GM19099 (cell line): Measurements from ENCODE around the gene TNNT1.

ENCODE experiments used
- POLR2A ChIP-seq: IDR thresholded peaks from 3 replicates; pipeline ENCODE4 v1.6.1; 2011; ENCODE audit warnings: low read depth; ENCODE audit not compliant: insufficient read length; ENCODE audit errors: extremely low read depth

Gene TNNT1

DNA sequence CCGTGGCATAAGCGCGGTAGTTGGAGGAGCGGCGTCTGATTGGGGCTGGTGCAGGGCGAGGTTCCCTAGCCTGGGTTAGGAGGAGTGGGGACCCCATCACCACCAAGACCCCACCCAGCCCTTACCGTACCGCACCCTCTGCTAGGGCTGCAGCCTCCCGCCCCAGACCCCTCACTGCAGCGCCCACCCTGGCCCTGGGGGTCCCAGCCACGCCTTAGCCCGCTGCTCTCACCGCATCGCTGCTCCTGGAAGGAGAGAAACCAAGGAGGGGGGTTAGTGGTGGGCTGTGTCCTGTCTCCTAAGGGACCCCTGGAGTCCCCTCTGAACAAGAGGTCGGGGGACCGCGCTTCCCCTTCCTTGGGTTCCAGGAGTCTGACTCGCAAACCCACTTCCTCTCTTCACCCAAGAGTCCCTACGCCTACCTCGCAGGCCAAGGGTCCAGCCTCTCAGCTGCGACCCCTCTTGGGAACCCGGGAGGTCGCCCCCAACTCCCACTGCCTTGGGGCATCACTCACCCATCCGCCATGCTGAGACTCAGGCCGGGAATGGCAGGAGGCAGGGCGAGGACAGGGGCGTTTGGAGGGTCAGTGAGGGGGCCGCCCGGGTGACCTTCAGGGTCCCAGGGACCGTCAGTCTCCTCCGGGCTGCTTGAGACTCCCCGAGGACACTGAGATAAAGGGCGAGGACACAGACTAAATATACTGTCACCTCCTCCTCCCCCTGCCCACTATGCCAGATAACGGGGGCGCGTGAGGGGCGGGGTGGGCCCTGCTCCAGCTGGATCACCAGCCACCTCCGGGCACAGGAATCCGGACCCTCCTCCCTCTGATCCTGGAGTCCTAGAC lies 8.3 kb upstream of the TNNT1 start, which contains the start of gene TNNI3:
TNNI3 (minus strand) TSS at position 669 of the 845 bp plus-strand sequence; CDS start at position 526, 143 bp downstream.
- TF ChIP-seq POLR2A: no peak

DNA sequence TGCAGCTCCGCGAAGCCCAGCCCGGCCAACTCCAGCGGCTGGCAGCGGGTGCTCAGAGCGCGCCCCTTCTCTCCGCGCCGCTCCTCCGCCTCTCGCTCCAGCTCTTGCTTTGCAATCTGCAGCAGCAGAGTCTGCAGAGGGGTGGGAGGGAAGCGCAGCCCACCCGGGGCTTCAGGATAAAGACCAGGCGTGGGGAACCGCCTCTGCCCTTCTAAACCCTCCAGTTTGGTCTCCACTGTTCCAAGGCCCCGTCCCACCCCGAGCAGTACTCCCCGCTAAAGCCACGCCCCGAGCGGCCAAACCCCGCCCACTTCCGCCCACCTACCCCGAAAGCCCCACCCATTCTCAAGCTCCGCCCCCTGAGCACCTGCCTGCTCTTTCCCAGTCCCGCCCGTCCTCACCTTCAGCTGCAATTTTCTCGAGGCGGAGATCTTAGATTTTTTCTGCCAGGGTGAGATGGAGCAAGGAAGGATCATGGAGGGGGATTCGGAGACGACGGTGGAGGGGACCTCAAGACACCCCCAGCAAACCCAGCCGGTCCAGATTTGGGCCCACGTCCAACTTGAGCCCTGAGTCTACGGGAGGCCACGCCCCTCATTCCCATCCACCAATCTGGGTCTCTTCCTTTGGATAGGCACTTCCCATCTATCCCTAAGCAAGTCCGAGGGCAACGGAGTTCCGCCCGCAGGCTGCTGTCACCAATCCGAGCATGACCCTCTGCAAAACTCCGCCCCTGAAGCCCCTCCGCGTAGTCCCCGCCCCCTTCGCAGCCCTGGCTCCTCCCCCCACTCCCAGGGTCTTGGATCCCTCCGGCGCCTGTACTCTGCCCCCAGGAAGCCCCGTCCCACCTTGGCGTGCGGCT lies 7.4 kb upstream of the TNNT1 start:
- no peak for TF ChIP-seq POLR2A

DNA sequence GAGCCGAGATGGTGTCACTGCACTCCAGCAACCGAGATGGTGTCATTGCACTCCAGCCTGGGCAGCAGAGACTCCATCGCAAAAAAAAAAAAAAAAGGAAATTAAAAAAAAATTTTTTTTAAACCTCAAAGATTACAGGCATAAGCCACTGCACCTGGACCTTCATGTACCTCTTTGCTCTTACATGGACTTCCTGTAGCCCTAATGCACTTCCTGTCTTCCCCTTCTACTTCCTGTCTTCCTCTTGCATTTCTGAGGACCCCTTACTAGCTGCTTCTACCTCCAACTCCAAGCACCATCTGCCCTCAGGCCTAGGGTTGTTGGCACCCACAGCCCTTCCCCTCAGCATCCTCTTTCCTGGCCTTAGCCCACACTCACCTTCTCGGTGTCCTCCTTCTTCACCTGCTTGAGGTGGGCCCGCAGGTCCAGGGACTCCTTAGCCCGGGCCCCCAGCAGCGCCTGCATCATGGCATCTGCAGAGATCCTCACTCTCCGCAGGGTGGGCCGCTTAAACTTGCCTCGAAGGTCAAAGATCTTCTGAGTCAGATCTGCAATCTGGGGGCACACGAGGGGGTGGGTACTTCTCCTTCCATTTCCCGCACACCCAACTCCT lies 4.8 kb upstream of the TNNT1 start:
- no peak for TF ChIP-seq POLR2A

DNA sequence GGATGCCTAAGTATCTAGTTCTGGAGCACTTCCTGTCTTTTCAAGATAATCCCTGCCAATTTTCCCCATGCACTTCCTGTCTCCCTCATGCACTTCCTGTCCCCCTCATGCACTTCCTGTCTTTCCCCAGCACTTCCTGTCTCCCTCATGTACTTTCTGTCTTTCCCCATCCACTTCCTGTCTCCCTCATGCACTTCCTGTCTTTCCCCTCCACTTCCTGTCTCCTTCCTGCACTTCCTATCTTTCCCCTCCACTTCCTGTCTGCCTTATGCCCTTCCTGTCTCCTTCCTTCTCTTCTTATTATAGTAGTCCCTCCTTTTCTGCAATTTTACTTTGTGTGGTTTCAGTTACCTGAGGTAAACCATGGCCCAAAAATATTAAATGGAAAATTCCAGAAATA lies 3.0 kb upstream of the TNNT1 start:
- no peak for TF ChIP-seq POLR2A

DNA sequence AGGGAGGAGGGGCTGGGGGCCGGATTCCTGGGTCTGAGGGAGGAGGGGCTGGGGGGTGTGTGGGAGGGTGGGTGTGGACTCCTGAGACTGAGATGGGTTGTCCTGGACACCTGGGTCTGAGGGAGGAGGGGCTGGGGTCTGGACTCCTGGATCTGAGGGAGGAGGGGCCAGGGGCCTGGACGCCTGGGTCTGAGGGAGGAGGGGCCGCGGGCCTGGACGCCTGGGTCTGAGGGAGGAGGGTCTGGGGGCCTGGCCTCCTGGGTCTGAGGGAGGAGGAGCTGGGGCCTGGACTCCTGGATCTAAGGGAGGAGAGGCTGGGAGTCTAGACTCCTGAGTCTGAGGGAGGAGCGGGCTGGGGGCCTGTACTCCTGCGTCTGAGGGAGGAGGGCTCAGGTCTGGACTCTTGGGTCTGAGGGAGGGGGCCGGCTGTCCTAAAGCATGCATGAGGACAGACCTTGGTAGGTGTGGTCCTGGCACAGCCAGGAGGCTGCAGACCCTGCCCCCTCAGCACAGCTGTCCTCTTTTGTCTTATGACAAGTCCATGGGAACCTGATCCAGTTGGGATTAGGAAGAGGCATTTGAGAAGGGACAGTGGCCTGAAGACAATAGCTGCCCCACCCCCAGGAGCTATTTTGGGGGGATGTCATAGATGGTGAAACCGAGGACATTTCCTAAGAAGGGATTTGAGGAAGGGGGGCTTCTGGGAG lies 1.3 kb downstream of the TNNT1 start:
- TF ChIP-seq POLR2A: no peak

DNA sequence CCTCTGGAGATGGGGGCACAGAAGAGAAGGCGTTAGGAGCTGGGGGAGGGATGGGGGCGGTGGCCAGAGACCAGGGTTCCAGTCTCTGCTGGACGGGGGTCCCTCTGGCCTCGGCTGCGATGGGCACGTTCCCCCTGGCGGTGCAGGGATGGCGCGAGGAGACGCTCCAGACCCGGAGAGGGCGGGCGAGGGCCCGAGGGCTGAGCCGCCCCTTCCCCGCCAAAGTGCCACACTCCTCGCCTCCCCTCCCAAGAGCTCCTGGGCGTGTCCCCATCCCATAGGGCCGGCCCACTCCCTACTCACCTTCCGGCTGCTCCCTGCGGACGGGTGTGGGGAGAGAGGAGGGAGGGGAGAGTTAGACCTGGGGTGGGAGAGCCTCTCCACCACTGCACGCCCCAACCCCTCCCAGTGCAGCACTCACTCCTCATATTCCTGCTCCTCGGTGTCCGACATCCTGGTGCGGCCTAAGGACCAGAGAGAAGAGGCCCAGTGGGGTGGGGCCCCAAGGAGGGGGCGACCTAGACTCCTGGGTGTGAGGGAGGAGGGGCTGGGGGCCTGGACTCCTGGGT lies 2.2 kb downstream of the TNNT1 start:
- no peak for TF ChIP-seq POLR2A

DNA sequence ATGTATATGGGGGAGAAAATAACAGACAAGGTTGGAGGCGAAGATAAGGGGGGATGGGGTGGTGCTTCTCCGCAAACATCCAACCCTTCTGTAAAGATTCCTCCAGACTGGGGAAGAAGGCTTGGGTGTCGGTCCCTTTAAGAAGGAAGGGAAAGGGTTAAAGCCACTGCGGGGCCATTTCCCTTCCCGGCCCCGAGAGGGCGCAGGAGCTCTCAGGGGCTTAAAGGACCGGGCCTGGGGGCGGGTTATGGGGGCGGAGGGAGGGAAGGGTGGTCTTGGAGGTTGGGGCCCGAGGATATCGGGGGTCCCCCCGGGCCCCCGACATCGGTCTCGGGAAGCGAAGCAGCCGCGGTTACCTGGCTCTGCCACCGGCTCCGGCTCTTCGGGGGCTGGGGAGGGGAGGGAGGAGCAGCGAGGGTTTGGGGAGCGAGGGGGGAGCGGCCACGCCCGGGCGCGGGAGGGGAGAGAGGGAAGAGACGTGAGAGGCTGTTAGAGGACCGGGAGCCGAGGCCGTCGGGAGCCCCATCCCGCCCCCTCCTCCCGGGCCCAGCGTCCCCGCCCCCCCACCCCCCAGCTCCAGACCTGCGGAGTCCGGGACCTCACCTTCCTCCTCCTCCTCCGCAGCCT lies 2.8 kb downstream of the TNNT1 start:
- TF ChIP-seq POLR2A: no peak

DNA sequence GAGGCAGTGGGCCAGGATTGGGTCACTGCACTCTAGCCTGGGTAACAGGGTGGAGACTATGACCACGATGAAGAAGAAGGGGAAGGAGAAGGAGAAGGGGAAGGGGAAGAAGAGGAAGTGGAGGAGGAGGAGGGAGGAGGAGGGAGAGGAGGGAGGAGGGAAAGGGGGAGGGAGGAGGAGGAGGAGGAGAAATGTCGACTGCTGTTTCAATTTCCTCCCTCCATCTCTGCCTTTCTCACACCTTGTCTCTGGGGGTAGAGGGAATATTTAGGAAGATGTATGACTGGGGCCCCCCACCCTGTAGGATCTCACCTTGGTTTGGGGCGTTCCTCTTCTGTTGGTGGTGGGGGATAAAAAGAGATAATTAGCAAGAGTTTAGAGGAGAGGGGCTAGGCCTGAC lies 3.8 kb downstream of the TNNT1 start:
- no peak for TF ChIP-seq POLR2A

DNA sequence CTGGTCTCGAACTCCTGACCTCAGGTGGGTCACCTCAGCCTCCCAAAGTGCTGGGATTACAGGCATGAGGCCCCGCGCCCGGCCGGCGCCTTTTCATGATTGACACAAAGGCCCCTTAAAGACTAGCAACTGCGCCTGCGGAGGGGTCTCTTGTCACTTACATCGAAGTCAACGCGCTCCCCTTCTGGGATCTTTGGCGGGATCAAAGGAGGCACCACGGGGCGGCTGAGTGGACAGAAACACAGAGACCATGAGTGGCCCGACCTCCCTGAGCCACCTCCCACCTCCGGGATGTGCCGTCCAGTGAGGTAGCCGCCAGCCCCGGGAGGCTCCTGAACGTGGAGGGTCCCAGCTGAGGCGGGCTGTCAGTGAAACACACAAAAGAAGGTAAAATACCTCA lies 7.3 kb downstream of the TNNT1 start:
- no peak for TF ChIP-seq POLR2A

DNA sequence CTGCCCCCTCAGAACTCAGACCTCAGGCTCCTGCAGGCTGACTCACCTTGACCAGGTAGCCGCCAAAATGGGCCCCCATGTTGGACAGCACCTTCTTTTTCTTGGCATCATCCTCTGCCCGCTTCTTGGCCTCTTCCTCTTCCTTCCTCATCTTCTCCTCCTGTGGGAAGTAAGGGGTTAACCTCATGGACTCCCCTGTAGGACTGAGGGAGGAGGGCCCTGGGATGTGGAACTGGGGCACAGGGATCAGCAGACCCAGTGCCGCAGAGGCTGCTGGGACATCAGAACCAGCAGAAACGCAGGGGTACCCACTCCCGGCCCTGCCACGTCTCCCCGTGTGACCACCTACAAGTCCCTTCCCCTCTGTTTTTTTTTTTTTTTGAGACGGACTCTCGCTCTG lies 11.1 kb downstream of the TNNT1 start:
- no peak for TF ChIP-seq POLR2A

DNA sequence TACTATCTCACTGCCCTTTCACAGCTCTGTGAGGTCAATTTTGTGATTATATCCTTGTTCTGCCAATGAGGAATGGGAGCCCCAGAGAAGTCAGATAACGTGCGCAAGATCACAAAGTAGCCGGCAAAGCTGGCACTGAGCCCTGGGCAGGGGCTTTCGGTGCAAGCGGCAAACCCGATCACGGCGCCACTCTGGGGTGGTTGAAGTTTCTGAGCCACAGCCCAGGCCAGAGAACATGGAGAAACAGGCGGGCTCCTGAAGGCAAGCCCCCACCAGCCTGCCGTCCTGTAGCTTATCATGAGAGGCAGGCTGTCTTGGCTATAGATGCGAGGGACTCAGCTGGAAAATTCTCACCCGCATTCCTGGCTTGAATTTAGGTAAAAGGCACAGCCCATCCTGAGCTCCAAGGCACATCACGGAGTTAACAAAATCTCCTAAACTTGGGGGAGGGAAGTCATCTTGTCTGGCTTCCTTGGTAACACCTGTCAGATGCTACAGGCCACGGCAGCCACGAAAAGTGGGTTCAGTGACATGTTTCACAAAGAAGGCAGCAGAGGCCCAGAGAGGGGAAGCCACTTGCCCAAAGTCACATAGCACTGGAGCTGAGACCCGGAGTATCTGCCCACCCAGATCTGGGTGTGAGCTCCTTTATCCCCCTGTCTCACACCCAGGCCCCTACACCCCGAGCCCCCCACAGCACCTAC lies 12.5 kb downstream of the TNNT1 start:
- TF ChIP-seq POLR2A: no peak

DNA sequence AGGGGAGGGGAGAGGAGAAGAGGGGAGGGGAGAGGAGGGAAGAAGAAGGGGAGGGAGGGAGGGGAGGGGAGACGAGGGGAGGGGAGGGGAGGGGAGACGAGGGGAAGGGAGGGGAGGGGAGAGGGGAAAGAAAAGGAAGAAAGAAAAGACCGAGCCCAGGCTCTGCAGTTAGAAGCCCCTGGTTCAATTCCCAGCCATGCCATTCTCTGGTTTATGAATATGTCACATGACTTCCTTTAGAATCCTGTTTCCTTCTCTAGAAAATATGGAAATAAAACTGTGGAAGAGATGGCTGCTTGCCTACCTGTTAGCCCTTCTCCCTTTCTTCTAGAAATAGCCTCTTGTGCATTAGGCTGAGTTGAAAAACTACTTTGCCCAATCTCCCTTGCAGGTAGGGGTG lies 14.3 kb downstream of the TNNT1 start:
- no peak for TF ChIP-seq POLR2A

DNA sequence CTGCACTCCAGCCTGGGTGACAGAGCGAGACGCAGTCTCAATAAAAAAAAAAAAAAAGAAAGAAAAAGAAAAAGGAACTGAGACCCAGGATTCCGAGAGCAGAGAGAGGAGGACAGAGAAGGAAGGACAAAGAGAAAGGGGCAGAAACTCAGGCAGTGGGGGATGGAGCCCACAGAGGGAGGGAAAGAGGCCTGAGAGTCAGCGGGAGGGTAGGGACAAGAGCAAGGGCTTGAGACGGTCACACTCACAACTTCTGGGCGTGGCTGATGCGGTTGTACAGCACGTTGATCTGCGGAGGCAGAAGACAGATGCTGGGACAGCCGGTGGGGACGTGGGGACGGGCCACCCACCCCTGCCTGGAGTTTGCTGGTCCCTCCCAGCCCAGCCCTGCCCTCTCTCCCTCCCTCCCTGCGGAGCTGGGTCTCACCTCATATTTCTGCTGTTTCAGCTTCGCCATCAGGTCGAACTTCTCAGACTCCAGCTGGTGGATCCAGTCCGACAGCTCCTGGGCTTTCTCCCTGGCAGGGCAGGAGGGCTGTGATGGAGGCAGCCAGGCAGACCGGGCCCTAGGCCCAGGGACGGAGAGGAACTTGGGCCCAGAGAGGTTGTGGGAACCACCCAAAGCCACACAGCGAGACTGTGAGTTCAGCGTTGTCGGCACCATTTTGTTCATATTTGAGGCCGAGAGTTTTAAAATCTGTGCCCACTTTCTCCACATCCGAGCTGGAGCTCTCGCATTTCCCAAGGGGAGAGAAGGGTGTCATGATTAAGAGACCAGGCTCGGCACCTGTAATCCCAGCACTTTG lies 15.2 kb downstream of the TNNT1 start:
- TF ChIP-seq POLR2A: no peak
